H1 (cell line): Measurements from ENCODE around the gene KRT80.

Source experiments
- HDAC6 ChIP-seq: IDR thresholded peaks from one replicate; pipeline ENCODE4 v1.7.1; 2012; ENCODE audit warnings: low read depth, mild to moderate bottlenecking, inconsistent platforms, low read length, moderate library complexity
- SP1 ChIP-seq: IDR thresholded peaks from 2 replicates; pipeline ENCODE4 v1.6.1; 2011; ENCODE audit warnings: low read depth, low read length
- TAF1 ChIP-seq: IDR thresholded peaks from 2 replicates; pipeline ENCODE4 v1.6.1; 2011; ENCODE audit warnings: mild to moderate bottlenecking, low read depth, low read length
- TEAD4 ChIP-seq: IDR thresholded peaks from 2 replicates; pipeline ENCODE4 v1.6.1; 2012; ENCODE audit warnings: low read depth, low read length, inconsistent platforms, mixed read lengths

- no peak for TF ChIP-seq TEAD4
- TF ChIP-seq HDAC6, result no peak
- no peak for TF ChIP-seq TAF1
- TF ChIP-seq SP1, result no peak
These were observed 12.3 kb downstream of the KRT80 start for GRCh38 chr12:52179396-52179973.
